ENCODE measurements around the gene TMEM94. TPM values are rescaled to one million over a fixed set of nuclear protein-coding genes. Genes with fewer than 3 reads are reported as not detected.

Gene TMEM94
- total and polyA plus RNA-seq, 2 of the 8 experiments (the other 6 are each of a cell fraction or from before 2014, with no cell fraction given): 54.8 to 69.9 TPM

DNA sequence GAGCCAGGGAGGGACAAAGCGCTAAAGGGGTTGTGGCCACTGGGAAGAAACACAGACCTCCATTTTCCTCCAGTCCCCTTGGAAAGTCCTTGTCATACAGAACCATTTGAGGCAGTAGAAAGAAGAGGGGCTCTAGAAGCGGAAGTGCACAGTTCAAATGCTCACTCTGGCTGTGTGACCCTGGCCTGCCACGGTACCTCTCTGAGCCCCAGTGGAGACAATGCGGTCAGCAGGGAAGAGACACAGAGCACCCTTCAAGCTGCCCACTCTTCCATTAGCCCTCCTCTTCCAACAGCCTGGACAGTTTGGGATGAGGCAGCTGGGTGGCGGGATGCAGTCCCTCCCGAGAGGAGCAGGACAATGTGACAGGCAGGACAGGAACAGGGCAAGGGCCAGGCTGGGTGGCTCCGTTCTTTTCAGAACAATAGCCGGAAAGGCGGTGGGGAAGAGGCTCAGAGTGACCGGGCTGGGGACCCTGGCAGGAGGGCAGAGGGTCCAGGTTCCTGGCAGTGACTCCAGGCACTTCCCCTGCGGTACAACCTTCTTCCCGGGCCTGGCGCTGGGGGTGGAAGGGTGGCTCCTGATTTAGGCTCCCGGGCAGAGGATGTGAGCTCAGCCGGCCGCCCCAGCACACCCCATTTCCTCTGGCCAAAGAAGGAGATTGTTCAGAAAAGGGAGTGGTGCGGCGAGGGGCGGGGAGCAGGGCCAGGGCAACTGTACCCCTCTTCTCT is 53.3 kb downstream of the TMEM94 start:
- H3K23me2 ChIP-seq (ENCODE audit: low read depth, low read length): peaks cover 5% of the 10 kb centered on the region; the same call in 1 of the 2 replicates
- no peak overlapping the region for H3K27ac ChIP-seq (ENCODE audit: low read depth, low read length)
- peaks cover 2 to 33% of the 10 kb centered on the region in 2 experiments for H4K20me1 ChIP-seq (replicated peaks in 1 of 2; ENCODE audit: control insufficient read depth in 1 of 2, insufficient read depth in 2 of 2, low read length in 2 of 2)

More for the DNA sequence above, 53.3 kb downstream of the TMEM94 start:
- Histone ChIP-seq H3K79me2 (ENCODE audit: control insufficient read depth in 1 of 2, insufficient read depth in 2 of 2, low read length in 2 of 2) (peaks cover 0 to 15% of the 10 kb centered on the region in 2 experiments; a peak in 1 of 4 replicates), H3K18ac (ENCODE audit: extremely low read depth, low read length) (no peak overlapping the region), H3K23ac (ENCODE audit: insufficient read length) (no peak overlapping the region), H3K4ac (replicated peaks; ENCODE audit: insufficient read length, low read depth, low read length) (no peak overlapping the region), H4K8ac (ENCODE audit: extremely low read depth, insufficient read depth, low read length) (no peak overlapping the region), H3K27me3 (replicated peaks in 1 of 4; ENCODE audit: control insufficient read depth in 3 of 4, extremely low read depth in 1 of 4, insufficient read depth in 3 of 4, low read length in 3 of 4) (no peaks in the 10 kb centered on the region), H3K36me3 (ENCODE audit: control insufficient read depth in 2 of 4, insufficient read depth in 4 of 4, low read length in 3 of 4) (peaks cover 0 to 11% (median 4%) of the 10 kb centered on the region in 4 experiments; a peak in 3 of 8 replicates), H3K9ac (replicated peaks in 1 of 4; ENCODE audit: extremely low read depth in 1 of 4, low read depth in 3 of 4, low read length in 3 of 4) (no peak overlapping the region), H2BK120ac (replicated peaks; ENCODE audit: low read depth, low read length) (no peak overlapping the region), H3K4me3 (ENCODE audit: extremely low read depth in 1 of 4, insufficient read depth in 2 of 4, low read depth in 3 of 4, low read length in 4 of 4) (no peak overlapping the region), H2AK5ac (ENCODE audit: low read depth, low read length) (no peak overlapping the region), H3K4me1 (replicated peaks in 1 of 4; ENCODE audit: control insufficient read depth in 3 of 4, insufficient read depth in 4 of 4, low read length in 3 of 4) (peaks cover 0 to 11% (median 3%) of the 10 kb centered on the region in 4 experiments; a peak in 4 of 7 replicates), H2BK20ac (ENCODE audit: low read length) (no peak overlapping the region), H2BK5ac (ENCODE audit: low read depth, low read length) (no peak overlapping the region), H3K14ac (ENCODE audit: insufficient read length) (no peak overlapping the region), H3K56ac (replicated peaks; ENCODE audit: insufficient read length, low read depth, low read length) (no peak overlapping the region), H3K79me1 (ENCODE audit: low read depth, low read length) (peaks cover 2% of the 10 kb centered on the region), H2BK15ac (ENCODE audit: low read length) (no peak overlapping the region), H4K91ac (replicated peaks; ENCODE audit: insufficient read length, low read length) (no peak overlapping the region), H3K9me3 (ENCODE audit: insufficient read depth in 2 of 2, low read depth in 1 of 2, low read length in 1 of 2) (no peaks in the 10 kb centered on the region), H2AFZ (ENCODE audit: low read length) (no peak overlapping the region), H4K5ac (ENCODE audit: insufficient read length, low read depth, low read length) (no peak overlapping the region), H2BK12ac (ENCODE audit: low read depth, low read length) (no peak overlapping the region), H3K4me2 (ENCODE audit: insufficient read depth in 1 of 2, low read depth in 2 of 2, low read length in 2 of 2) (no peak overlapping the region)
- POLR2A ChIA-PET (ENCODE audit: partially characterized antibody): interaction anchor here (0.6 to 1.2 kb wide), 3 partner anchors 10 to 249 kb away, joined by 3 to 6 read pairs (median 3); no protein-coding TSS in a partner anchor
- 89% methylated on average over 19 of the region's 19 CpGs; no CpG with 5 or more reads in 1 of the 2 experiments for WGBS, 2 experiments (ENCODE audit: extremely low coverage in 1 of 2, insufficient coverage in 1 of 2, insufficient read length in 1 of 2, insufficient replicate concordance in 2 of 2, low coverage in 1 of 2, low lambda C conversion rate in 2 of 2, missing lambda C conversion rate in 1 of 2)
- FAIRE-seq (no peak), DNase-seq (ENCODE audit: low read depth in 1 of 2, low spot score in 2 of 2) (no peak)
- no peak for TF ChIP-seq TAF7 (optimal IDR thresholded peaks at IDR 0.05; ENCODE audit: borderline replicate concordance, low read depth, low read length)
- no peak for TF ChIP-seq BCL11A (IDR thresholded peaks at IDR 0.05; ENCODE audit: low read depth in 2 of 2, low read length in 2 of 2)
- no peak for TF ChIP-seq JUN (IDR thresholded peaks at IDR 0.05; ENCODE audit: low read depth, low read length)
- TF ChIP-seq CTBP2 (IDR thresholded peaks at IDR 0.05; ENCODE audit: borderline replicate concordance, insufficient read depth, insufficient read length, low read length): no peak
- CTCF ChIA-PET (ENCODE audit: partially characterized antibody): interaction anchor here (0.7 to 1.5 kb wide), 6 partner anchors 11 to 239 kb away, joined by 3 to 6 read pairs (median 4); partner anchors contain the start of genes MIF4GD and SMIM5

Data from H1 (cell line).